ENCODE data around the gene NPPB.

DNA sequence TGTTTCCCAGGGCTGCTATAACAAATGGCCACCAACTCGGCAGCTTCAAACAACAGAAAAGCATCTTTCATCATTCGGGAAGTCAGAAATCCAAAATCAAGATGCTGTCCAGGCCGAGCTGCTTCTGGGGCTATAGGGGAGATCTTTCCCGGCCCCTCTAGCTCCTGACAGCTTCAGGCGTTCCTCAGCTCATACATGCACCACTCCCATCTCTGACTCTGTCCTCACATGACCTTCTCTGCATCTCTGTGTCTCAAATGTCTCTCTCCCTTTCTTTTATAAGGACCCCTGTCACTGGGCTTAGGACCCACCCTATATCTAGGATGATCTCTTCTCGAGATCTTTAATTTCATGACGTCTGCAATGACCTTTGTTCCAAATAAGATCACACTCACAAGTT lies 13.8 kb upstream of the NPPB start:
- TF ChIP-seq, protein P1, sequence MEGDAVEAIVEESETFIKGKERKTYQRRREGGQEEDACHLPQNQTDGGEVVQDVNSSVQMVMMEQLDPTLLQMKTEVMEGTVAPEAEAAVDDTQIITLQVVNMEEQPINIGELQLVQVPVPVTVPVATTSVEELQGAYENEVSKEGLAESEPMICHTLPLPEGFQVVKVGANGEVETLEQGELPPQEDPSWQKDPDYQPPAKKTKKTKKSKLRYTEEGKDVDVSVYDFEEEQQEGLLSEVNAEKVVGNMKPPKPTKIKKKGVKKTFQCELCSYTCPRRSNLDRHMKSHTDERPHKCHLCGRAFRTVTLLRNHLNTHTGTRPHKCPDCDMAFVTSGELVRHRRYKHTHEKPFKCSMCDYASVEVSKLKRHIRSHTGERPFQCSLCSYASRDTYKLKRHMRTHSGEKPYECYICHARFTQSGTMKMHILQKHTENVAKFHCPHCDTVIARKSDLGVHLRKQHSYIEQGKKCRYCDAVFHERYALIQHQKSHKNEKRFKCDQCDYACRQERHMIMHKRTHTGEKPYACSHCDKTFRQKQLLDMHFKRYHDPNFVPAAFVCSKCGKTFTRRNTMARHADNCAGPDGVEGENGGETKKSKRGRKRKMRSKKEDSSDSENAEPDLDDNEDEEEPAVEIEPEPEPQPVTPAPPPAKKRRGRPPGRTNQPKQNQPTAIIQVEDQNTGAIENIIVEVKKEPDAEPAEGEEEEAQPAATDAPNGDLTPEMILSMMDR (IDR thresholded peaks at IDR 0.05), result no peak
- no peak for TF ChIP-seq POLR2A (IDR thresholded peaks at IDR 0.05)

Measured in uterus (tissue), 2 donors.